Ecto neural progenitor cell (in vitro differentiated cells): ENCODE results near the gene ADD1.
A peak's percentile ranks its signal among the peaks of the same experiment; 100 is the strongest.

Experiments used
- DNase-seq: peaks from one replicate; pipeline ENCODE4 v3.0.0-alpha.2; 2018; ENCODE audit warnings: low spot score

ADD1 gene, protein sequence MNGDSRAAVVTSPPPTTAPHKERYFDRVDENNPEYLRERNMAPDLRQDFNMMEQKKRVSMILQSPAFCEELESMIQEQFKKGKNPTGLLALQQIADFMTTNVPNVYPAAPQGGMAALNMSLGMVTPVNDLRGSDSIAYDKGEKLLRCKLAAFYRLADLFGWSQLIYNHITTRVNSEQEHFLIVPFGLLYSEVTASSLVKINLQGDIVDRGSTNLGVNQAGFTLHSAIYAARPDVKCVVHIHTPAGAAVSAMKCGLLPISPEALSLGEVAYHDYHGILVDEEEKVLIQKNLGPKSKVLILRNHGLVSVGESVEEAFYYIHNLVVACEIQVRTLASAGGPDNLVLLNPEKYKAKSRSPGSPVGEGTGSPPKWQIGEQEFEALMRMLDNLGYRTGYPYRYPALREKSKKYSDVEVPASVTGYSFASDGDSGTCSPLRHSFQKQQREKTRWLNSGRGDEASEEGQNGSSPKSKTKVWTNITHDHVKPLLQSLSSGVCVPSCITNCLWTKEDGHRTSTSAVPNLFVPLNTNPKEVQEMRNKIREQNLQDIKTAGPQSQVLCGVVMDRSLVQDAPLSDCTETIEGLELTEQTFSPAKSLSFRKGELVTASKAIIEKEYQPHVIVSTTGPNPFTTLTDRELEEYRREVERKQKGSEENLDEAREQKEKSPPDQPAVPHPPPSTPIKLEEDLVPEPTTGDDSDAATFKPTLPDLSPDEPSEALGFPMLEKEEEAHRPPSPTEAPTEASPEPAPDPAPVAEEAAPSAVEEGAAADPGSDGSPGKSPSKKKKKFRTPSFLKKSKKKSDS

DNA sequence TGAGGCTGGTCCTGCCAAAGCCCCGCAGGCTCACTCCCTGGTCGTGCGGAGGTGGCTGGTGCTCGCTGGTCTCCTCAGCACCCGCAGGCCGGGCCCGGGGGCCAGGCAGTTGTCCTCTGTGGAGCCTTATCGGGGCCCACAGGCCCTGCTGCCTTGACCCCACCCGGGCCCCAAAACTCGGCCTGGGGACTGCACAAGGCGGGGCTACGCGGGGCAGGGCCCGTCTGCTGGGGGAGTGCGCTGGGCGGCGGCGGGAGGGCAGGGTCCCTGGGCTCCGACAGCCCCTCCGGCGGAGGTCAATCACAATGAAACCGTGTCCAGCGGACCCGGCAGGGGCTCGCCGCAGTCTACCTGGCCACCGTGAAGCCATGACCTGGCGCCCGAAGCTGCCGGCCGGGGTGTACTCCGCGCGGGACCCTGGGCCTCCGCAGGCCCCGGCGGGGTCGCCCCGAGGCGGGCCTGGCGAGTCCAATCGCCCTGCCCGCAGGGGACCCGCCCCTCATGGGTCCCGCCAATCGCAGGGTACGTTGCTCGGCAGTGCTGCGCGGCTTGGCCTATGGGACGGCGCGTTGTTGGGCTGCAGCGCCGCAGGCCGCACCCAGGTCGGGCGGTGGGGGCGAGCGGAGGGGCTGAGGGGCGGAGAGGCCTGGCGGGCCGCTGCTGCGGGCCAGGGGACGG is at the start of gene ADD1:
TSS of gene ADD1 (plus strand) at position 582 of the 678 bp plus-strand sequence. CDS start 32,072 bp downstream, outside the sequence.
- peak; percentile 99 for DNase-seq

DNA sequence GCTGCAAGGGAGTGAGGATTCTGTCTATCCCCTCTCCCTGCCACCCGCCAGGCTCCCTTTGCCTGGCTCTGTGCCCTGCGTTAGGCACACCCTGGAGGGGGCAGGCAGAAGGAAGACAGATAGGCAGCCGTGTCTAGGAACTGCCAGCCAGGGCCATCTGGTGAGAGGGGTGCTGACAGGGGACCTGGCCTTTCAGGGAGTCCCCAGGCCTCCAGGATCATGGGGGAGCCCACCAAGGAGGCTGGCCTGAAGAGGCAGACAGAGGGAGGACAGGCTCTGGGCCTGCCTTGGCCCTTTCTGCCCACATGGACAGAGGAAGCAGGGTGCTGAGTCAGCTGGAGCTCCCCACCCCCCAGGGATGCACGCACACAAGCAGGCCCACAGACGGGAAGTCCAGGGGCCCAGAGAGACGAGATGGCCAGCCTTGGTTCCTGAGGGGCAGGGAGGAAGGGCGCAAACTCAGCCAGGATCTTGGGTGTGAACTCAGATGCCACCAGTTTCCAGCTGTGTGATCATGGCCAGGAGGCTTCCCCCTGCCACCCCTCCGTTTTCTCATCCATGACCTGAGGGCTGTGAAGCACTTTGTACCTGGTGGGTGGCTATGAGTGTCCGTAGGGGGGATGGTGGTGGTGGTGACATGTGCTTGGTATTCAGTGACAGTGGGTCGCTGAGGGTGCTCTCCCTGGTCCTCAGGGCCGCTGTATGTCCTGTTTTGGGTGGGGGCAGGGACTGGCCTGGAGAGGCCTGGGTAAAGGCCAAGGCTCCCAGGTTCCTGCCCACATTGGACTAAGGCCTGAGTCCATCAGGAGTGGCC is 49.0 kb upstream of the ADD1 start:
- DNase-seq: peak; percentile 46

DNA sequence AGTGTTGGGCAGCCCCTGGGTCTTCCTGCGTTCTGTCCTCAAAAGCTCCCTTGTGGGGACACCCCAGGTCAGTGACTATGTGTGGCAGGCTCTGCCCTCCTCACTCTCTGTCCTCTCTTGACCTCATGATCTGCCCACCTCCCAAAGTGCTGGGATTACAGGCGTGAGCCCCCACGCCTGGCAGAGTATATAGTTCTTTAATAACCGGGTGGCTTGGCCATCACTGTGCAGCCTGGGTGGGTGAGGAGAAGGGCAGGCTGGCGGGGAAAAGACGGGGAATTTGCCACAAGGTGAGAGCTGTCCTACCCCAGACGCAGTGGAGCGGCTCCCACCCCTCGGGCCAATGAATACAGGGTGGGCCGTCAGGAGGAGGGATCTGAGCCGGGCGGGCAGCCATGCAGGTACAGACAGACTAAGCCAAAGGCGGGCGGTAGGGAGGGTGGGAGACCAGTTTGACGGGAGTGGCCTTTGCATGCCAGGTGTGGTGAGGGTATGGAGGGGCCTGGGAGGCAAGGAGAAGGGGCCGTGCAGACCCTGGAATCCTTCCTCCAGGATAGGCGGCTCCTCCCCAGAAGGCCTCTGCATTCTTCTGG is 48.2 kb upstream of the ADD1 start:
- DNase-seq: no peak

DNA sequence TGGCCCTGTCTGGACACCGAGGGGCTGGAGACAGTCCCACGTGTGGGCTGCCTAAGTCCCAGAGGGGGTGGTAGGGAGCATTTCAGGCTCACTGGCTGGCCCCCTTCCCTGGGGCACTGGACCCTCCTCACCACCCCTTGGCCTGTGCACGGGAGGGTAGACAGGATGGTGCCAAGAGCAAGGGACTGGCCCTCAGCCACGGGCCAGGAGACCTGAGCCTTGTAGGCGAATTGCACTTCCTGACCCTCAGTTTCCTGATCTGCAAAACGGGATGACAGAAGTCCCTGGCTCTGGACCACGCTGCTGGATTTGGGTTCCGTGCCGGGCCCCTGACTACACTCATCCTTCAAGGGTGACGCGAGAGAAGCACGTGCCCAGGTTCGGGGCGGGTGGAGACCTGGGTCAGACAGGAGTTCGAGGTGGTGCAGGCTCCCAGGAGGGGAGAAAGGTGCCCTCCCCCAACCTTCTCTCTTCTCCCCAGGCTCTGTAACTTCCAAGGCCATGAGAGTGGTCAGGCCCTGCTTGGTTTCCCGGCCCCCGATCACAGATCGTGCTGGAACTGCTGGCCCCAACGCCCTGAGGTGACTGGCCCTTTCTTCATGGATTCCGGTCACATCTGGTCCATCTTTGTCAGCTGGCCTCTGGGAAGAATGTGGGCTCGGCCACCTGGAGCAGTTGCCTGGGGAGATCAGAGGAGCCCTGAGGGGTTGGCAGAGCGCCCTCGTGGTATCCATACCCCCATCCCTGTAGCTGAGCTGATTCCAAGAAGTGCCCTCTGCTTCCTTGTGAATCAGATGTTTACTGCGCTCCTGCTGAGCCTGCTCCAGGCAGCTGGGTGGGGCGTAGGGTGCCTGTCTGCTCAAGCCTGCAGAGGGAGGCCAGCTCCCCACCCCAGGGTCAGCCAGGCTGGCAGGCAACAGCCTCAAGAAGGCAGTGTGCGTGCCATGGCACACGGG is 47.5 kb upstream of the ADD1 start:
- no peak for DNase-seq

DNA sequence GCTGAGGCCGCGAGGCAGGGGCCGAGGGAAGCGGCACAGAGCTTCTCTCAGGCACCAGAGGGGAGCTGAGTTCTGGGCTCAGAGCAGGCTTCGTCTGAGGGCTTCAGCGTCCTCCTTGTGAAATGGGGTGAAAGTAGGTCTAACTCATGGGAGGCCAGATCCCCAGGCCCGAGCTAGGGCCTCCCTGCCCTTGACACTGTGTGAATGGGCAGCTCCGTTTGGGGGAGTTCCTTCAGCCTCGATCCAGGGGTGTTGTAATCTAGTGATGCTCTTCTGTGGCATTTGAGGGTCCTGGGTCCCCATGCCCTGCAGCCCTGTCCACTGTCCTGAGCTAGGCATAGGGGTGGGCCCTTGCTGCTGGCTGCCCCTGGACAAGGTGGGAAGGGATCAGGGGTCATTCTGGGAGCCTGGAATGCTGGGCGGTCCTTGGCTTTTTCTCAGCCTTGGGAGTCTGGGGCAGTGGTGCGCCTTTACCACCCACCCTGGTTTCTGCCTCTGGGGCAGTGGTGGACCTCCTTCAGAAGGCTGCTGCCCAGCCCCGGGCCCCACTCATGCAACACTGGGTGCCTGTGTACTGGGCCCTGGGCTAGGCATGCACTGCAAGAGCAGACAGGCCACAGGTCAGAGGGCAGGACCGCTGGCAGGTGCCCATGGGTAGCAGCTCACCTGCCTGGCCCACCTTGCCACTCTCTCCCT is 46.6 kb upstream of the ADD1 start:
- DNase-seq: no peak

DNA sequence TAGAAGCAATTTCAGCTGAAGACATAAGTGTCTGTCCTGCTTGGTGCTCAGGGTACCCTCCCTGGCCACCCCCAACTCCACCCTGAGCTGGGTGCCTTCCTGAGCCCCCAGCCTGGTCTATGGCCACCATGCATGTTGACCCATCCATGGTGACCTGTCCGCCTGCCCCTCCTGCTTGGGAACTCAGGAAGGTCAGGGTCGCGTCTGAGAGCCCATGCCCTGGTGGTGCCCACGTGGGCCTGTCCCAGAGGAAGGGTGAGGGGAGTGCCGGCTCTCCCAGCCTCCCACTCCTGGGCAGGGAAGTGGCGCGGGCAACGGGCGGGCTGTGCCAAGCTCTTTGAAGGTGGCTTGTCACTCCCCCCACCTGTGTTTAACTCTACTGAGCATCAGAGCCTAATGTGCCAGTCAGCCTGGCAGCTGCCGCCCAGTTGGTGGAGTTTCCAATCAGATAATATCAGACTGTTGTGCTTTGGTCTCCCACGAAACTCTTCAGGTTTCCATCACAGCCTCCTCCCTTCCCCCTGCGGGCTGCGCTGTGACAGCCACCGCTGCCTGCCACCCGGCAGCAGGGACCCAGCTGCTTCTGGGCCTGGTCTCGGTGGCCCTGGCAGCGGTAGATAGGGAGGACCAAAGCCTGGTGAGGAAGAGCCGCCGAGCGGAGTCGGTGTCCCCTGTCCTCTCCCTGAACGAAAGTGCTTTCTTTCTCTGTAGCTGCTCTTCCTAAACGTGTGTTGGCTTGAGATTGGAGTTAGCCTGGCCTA is 45.9 kb upstream of the ADD1 start:
- no peak for DNase-seq

DNA sequence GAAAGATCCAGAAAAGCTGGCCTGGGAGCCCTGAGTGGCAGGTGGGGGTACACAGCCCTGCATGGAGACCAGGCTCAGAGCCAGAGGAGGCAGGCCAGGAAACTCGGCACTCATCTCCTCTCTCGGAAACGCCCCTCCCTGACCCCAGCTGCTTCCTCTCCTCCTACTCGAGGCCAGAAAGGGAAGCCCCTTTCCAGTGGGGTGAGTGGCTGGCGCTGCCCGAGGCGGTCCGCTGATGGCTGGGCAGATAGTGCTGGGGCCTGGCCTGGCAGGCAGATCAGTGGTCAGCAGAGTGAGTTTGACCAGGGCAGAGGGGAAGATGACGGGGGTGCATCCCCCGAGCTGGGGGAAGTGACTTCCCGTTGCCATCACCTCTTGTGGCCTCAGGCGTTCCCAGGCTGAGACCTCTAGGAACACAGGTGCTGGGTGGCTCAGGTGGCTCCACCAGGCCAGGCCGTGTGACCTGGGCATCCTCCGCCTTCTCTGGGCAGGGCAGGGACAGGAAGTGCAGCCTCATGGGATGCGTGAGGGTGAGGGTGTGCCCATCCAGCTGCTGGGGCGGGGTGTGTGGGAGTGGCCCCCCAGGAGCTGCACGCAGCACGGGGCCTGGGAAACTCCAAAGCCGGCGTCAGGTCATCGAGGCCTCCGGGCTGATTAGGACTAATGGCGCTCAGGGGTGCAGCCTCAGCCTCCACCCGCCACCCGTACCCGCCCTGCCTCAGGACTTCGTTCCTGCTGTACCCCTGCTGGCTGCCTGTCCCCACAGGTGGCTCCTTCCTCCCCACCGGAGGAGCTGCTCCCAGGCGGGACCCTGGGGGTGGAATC is 45.0 kb upstream of the ADD1 start:
- DNase-seq: no peak

DNA sequence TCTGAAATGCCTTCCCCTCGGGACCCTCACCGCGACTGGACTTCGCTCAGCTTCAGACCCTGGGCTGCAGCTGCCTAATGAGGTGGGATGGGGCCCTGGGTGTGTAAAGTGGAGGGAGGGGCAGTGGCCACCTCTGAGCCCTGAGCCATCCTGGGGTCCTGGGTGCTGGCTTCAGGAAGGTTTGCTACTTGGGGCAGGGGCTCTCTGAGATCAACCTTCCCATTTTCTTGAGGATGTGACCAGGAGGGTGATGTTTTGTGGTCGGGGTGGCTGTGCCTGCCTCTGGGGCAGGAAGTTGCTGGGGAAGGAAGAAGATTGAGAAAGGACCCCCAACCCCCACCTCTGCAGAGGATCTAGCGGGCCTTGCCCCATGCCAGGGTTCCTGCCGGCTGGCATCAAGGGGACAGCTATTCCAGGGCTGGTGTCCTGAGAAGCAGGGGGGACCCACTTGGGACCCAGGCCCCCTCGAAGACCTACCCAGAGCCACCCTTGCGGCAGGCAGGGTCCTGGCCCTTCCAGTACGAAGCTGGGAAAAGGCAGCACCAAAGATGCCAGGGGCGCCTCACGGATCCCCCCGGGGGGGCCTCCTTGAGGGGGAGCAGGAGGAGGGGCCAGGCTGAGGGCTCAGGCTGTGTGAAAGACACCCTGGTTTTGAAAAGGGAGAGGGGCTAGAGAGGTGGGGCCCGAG is 44.3 kb upstream of the ADD1 start:
- no peak for DNase-seq

DNA sequence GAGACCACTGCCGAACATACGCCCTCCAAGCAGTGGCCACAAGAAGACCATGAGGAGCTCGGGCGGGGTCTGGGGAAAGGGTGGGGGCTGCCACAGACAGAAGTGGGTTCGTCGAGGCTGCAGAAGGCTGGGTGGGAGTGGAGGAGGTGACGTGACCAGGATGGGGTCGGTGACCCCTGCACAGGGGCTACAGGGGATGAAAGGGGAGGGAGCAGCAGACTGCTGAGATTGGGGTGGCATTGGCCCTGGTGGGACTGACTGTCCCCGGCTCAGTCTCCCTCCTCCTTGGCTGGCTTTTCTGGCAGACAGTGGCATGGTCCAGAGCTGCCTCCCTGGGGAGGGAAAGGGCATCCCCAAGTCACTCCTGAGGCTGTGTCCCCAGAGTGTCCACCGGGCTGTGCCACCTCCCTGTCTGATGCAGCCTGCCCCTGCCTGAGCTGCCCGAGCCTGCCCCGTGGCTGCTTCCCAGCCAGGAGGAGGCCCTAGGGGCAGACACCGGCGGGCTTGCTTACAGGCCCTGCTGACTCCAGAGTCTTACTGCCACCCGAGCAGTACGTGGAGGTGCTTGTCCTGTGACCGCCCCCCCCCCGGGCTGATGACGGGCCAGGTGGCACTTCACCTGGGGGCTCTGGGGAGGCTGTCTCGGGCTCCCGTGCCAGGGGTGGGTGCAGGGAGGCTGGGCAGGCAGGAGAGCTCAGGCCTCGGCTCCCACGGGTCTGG is 43.5 kb upstream of the ADD1 start:
- no peak for DNase-seq

DNA sequence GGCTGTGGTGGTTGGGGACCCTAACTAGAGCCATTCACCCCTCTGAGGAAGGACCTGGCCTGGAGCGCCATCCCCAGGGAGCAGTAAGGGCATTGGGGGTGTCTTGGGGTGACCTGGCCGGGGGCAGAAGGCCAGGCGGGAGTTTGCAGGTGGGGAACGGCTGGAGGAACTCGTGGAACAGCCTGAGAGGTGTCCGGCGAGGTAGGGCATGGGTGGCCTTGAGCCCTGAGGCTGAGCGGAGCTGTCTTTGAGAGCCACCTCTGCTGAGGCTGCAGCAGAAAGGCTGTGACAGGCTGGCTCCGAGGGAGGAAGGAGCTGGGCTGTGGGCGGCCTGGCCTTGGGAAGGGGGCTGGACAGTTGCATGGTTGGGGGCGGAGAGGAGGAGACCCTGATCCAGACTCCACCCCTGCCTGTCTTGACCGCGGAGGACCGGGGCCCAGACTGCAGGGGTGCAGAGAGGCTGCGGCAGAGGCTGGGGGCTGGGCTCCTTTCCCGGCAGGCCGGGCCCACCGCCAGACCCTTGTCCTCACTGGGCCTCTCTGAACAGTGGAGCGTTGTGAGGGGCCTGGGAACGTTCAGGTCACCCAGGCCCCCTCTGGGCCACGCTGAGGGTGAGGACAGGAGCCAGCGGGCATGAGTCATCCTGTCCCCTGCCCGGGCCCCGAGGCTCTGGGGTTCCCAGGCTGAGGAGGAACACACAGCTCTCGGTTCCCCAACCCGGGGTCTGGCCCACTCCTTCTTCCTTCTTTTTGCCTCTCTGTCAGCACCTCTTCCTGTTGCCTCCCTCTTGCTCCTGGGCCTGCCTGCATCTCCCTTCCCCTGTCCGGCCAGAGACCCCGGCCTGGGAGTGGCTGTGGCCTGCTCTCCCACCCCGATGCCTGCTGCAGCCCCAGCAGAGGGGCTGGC is 42.7 kb upstream of the ADD1 start:
- DNase-seq: peak; percentile 79

DNA sequence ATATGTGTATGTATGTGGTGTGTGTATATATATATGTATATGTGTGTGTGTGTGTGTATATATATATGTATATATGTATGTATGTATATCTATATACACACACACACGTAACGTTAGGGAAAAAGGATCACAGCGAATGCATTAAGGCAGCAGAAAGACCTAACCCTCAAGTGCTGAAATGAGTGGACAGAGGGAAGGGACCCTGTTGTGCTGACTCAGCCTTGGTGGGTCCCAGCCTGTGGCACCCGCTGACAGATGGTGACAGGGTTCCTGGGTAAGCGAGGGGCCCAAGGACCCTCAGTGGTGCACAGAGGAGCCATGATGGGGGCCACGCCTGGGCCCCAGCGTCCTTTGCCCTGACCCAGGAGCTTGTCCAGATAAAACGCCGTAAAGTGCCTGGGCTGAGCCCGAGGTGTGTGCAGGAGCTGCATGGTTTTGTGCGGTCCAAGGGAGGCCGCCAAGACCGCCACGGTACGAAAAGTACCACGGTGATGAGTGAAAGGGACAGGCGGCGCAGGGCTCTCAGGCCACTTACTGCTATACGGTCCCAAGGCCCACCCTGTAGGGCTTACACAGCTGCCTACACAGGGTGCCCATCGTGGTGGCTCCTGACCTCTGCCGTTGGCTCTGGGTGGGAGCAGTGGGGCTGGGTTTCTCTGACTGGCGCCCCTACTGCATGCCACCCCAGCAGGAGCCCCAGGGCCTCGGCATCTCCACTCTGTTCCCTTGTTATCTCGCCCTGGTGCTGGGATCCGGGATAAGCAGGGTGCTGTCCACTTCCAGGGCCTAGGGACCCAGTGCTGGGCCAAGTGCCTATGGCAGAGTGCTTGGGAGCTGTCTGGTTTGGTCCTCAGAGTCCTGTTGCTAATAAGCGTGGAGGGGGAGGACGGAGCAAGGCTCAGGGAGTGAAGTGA is 40.8 kb upstream of the ADD1 start:
- DNase-seq: no peak

DNA sequence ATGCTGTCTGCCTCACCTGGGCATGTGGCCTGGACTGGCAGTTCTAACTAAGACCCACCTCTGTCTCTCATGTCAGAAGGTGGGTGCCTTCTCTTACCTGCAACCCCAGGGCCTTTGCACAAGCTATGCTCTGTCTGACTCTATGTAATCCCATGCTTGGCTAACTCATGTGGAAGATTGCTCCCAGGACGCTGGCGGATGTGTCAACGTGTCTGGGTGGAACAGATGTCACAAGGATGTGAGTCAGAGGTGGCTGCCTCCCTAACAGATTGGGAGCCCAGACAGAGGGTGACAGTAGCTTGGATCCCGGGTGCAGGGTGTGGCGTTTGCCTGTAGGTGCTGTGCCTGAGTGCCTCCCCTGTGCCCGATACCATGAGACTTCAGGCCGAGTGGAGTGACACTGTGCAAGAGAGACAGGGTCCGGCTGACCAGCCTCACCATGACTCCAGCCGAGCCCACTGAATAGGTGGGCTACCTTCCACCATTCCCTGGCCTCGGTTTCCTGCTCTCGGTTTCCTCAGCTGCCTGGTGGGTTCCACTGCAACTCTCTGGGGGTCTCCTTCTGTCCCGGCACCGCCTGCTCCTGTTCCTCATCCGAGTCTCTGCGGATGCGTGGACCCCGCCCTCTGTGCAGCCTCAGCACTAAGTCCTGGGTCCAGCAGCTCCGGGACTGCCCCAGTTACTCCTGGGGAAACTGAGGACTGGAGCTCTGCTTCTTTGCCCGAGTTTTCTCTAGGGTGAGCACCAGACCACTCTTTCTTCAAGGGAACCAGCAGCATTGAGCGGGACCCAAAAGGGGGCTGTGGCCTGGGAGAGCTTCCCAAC is 39.8 kb upstream of the ADD1 start:
- no peak for DNase-seq

DNA sequence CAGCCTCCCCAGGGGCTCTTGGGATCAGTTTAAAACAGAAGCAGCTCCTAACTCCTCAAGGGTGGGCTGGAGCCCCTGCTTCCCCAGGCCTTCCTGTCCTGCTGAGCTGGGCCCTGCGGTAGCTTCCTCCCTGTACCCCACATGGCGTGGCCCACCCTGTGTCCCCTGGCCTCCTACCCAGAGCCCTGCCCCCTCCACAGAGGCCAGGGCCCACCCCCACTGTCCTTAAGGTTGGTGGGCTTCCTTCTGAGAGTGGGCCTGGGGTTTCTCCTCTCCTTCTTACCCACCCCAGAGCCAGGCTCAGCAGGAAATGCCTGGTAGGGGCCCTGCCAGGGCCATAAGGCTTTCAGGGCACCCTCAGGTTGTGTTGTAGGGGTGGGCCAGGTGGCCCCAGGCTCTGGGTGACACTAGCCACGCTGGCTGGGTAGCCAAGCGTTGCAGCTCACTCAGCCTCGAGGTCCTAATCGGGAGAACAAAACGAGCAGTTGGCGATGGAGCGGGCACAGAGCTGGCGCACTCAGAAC is 39.1 kb upstream of the ADD1 start:
- no peak for DNase-seq
